HepG2 (cell line): ENCODE results near the gene ADAT3. TPM values are rescaled to one million over a fixed set of nuclear protein-coding genes. Genes with fewer than 3 reads are reported as not detected.

Experiments used
- BRD4 ChIP-seq: sonication (generic); formaldehyde crosslinking; IDR thresholded peaks from 2 replicates; pipeline ENCODE4 v1.4.0; 2020; ENCODE audit warnings: missing genetic modification reagents
- IKZF5 ChIP-seq: IDR thresholded peaks from 2 replicates; pipeline ENCODE4 v1.6.1; 2018; ENCODE audit warnings: missing genetic modification reagents, mild to moderate bottlenecking, missing compliant biosample characterization
- LCORL ChIP-seq, 2 experiments: fragments of 450-650 bp in 1 of 2; sonication (generic) in 1 of 2; formaldehyde crosslinking in 1 of 2; IDR thresholded peaks; 2 replicates each; pipeline versions ENCODE4 v1.5.0 to v1.6.1; 2017 to 2020; ENCODE audit warnings: antibody characterized with exemption in 1 of 2, missing genetic modification reagents in 1 of 2
- MYC ChIP-seq: sonication (generic); formaldehyde crosslinking; IDR thresholded peaks from 2 replicates; pipeline ENCODE4 v1.9.0; 2021; ENCODE audit warnings: missing genetic modification reagents, borderline replicate concordance
- RXRA ChIP-seq: sonication (generic); formaldehyde crosslinking; IDR thresholded peaks from 2 replicates; pipeline ENCODE4 v1.5.1; 2020; ENCODE audit warnings: missing genetic modification reagents
- SALL2 ChIP-seq: sonication (generic); formaldehyde crosslinking; IDR thresholded peaks from 2 replicates; pipeline ENCODE4 v1.8.1; 2023; ENCODE audit warnings: mild to moderate bottlenecking, missing genetic modification reagents, inconsistent platforms
- TOPORS ChIP-seq: sonication (generic); formaldehyde crosslinking; IDR thresholded peaks from 2 replicates; pipeline ENCODE4 v1.8.0; 2023; ENCODE audit warnings: mild to moderate bottlenecking, missing genetic modification reagents
- ZBTB38 ChIP-seq: sonication (generic); formaldehyde crosslinking; IDR thresholded peaks from 2 replicates; pipeline ENCODE4 v1.5.1; 2020; ENCODE audit warnings: mild to moderate bottlenecking, missing genetic modification reagents
- ZBTB43 ChIP-seq: sonication (generic); formaldehyde crosslinking; conservative IDR thresholded peaks from 2 replicates; pipeline ENCODE4 v1.4.0; 2020; ENCODE audit warnings: missing genetic modification reagents
- ZFP90 ChIP-seq: sonication (generic); formaldehyde crosslinking; IDR thresholded peaks from 2 replicates; pipeline ENCODE4 v1.8.0; 2022; ENCODE audit warnings: missing genetic modification reagents, mild to moderate bottlenecking, inconsistent platforms, borderline replicate concordance
- ZGPAT ChIP-seq: IDR thresholded peaks from 2 replicates; pipeline ENCODE4 v1.6.1; 2016; ENCODE audit warnings: mild to moderate bottlenecking
- ZNF142 ChIP-seq: sonication (generic); formaldehyde crosslinking; IDR thresholded peaks from 2 replicates; pipeline ENCODE4 v1.4.0; 2020; ENCODE audit warnings: missing genetic modification reagents
- ZNF143 ChIP-seq: sonication (generic); formaldehyde crosslinking; IDR thresholded peaks from 2 replicates; pipeline ENCODE4 v1.4.0; 2020; ENCODE audit warnings: missing genetic modification reagents
- ZNF503 ChIP-seq: sonication (generic); formaldehyde crosslinking; IDR thresholded peaks from 2 replicates; pipeline ENCODE4 v1.4.0; 2020; ENCODE audit warnings: missing genetic modification reagents
- ZNF543 ChIP-seq: sonication (generic); formaldehyde crosslinking; IDR thresholded peaks from 2 replicates; pipeline ENCODE4 v1.4.0; 2020; ENCODE audit warnings: mild to moderate bottlenecking, missing genetic modification reagents
- ZZZ3 ChIP-seq: sonication (generic); formaldehyde crosslinking; IDR thresholded peaks from 2 replicates; pipeline ENCODE4 v1.4.0; 2020; ENCODE audit warnings: missing genetic modification reagents, mild to moderate bottlenecking, borderline replicate concordance
- polyA plus RNA-seq, 8 experiments: library from polyadenylated mRNA; depleted of rRNA in 3 of 8; stranded (reverse) in 7 of 8; unstranded in 1 of 8; fragments of >200 nt; fragmentation: Illumina TruSeq in 4 of 8; extraction: Trizol in 4 of 8; gene quantifications; 2 replicates each; pipeline versions ENCODE4 v1.2.1 to v1.2.3, GENCODE V29; 2011 to 2016; ENCODE audit warnings: low read depth in 4 of 8, missing spikeins in 1 of 8, mixed read lengths in 1 of 8; ENCODE audit not compliant: insufficient read depth in 1 of 8
- total RNA-seq, 5 experiments: library from RNA; depleted of rRNA; stranded (reverse); fragments of >200 nt; fragmentation: Illumina TruSeq; extraction: Trizol; gene quantifications; 2 replicates each; pipeline ENCODE4 v1.2.3, GENCODE V29; 2016; ENCODE audit warnings: low read depth in 1 of 5

ADAT3 gene
- total and polyA plus RNA-seq, 2 of the 13 experiments (the other 11 are each of a cell fraction or from before 2014, with no cell fraction given), result 0.95 to 3.5 TPM

GRCh38 chr19:1871140-1871597, 34.0 kb upstream of the ADAT3 start (continued):
- TF ChIP-seq ZNF142 (CRISPR knock-in tag) (no peak), BRD4 (CRISPR knock-in tag) (0 out of 2 replicates have a peak, but pooled peaks have one; percentile 48), IKZF5 (CRISPR knock-in tag) (peak; percentile 83; the same call in 1 of the 2 replicates), LCORL (IDR thresholded peaks at IDR 0.05) (no peak), LCORL (CRISPR knock-in tag; IDR thresholded peaks at IDR 0.05) (peak; percentile 93), TOPORS (CRISPR knock-in tag) (0 out of 2 replicates have a peak, but pooled peaks have one; percentile 60), ZNF143 (CRISPR knock-in tag) (0 out of 2 replicates have a peak, but pooled peaks have one; percentile 17), SALL2 (CRISPR knock-in tag) (peak; percentile 61; the same call in 1 of the 2 replicates), ZFP90 (peak; percentile 59; the same call in 1 of the 2 replicates), ZZZ3 (CRISPR knock-in tag) (0 out of 2 replicates have a peak, but pooled peaks have one; percentile 56), ZNF543 (peak; percentile 65; the same call in 1 of the 2 replicates), ZGPAT (CRISPR knock-in tag) (peak; percentile 81; the same call in 1 of the 2 replicates), ZBTB43 (CRISPR knock-in tag) (no peak), MYC (peak; percentile 81; the same call in 1 of the 2 replicates), ZBTB38 (CRISPR knock-in tag) (peak; percentile 47; the same call in 1 of the 2 replicates), RXRA (CRISPR knock-in tag) (peak; percentile 96), ZNF503 (CRISPR knock-in tag) (peak; percentile 78)
